Cardiac fibroblast (primary cell): Measurements from ENCODE around the gene KCNQ1.

Experiments
- DNase-seq, 2 donors: peaks; one replicate each; pipeline versions ENCODE4 v3.0.0 to v3.0.0-alpha.2; 2010; ENCODE audit warnings: low read depth in 2 of 2
- H3K4me3 ChIP-seq, 2 donors: replicated peaks in 1 of 2; 1 replicate in 1 of 2; 2 replicates in 1 of 2; pipeline ENCODE4 v1.5.1; 2011; ENCODE audit warnings: low read depth in 2 of 2, low read length in 2 of 2, mild to moderate bottlenecking in 2 of 2, moderate library complexity in 1 of 2
- CTCF ChIP-seq: IDR thresholded peaks from one replicate; pipeline ENCODE4 v1.5.1; 2011; ENCODE audit warnings: low read depth, mild to moderate bottlenecking, low read length, inconsistent platforms

The KCNQ1 gene

DNA sequence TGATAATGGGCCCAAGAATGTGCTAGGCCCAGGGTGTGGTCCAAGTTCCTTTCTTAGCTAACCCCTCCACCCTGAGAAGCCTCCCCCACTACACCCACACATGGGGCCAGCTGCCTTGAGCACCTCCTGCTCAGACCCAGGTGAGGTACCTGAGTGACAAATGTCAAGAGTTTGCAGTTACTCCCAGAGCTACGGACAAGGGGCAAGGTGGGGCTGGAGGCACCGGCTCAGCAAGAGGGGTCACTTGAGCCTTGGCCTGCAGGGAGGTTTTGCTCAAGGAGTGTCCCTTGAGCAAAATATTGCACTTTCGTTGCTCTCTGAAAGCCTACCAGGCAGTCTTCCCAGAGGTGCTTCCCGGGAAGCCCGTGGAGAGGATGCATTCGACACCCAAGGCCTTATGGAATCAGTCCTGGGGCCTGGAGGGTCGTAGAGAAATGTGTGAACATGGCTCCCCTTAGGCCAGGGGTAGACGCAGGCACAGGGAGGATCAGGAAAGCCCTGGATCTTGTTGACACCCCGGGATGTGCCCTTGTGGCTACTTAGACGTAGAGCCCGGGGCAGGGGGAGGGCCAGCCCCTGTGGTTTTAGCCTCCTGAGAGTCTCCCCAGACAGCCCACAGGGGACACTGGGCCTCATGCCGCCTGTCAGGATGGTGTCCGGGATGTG is 114.2 kb downstream of the KCNQ1 start:
- TF ChIP-seq CTCF = no peak
- no peak for DNase-seq
- no peak overlapping the region for H3K4me3 ChIP-seq

DNA sequence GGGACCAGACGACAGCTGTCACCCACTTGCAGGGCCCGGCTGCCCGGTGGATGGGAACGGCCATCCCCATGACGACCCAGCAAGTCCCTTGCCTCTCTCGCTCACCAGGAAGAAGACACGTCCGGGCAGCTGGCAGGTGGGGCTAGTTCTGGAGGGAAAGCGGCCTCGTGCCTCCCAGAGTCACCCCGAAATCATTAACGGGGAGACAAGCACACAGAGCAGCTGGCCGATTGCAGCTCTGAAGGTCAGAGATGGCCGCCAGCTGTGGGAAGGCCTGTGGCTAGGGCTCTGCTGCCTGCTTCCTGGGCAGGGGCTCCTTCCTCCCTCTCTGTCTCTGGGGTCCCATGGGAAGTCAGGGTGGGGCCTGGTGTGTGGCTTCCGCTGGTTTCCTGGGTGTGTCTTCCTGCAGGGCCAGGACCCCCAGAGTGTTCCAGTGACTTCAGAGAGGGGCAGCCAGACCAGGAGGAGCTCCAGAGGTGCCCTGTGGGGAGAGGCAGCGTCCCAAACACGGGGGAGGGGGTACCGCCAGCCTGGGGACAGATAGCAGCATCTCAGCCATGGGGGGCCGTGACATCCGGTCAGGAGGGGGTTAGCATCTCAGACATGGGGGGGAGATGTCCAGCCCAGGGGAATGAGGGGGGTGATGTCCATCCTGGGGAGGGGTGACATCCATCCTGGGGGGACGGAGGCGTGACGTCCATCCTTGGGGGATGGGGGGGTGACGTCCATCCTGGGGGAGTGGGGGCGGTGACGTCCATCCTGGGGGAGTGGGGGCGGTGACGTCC is 114.9 kb downstream of the KCNQ1 start:
- no peak for DNase-seq
- TF ChIP-seq CTCF = no peak
- no peak overlapping the region for H3K4me3 ChIP-seq

DNA sequence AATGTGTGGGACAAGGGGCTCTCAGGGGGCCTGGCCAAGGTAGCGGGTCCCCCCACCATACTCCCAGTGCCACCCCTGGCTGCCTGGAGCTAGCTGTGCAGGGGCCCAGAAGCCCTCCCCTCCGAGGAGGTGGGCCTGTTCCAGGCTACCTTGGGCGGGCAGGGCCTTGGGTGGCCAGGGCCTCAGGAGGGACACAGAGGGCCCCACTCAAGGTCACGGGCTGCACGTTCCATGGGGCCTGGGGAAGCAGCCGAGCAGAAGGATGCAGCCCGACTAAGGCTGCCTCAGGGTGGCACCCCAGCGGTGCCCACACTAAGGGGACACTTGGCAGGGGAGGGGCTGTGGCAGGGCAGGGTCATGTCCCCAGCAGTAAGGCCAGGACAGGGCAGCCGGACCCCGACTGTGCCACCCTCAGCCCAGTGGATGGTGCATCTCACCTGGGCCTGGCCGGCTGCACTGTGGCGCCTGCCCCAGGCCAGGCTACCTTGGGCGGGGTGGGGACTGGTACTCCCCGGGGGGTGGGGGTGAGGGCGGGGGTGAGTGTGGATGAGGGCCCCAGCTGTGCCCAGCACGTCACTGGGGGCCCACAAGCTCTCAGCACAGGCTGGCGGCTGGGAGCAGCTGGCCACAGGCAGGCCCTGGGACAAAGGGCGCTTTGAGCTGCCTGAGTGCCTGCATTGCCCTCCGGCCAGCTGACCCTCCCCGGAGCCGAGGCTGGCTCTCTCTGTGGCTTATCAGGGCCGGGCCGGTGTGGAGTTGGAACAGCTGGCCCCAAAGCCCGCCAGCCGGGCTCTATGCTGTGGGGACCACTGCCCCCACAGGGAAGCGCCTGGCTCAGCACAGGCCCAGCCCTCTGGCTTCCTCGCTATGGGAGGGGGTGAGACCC is 117.1 kb downstream of the KCNQ1 start:
- DNase-seq = no peak
- no peak for TF ChIP-seq CTCF
- no peak overlapping the region for H3K4me3 ChIP-seq

DNA sequence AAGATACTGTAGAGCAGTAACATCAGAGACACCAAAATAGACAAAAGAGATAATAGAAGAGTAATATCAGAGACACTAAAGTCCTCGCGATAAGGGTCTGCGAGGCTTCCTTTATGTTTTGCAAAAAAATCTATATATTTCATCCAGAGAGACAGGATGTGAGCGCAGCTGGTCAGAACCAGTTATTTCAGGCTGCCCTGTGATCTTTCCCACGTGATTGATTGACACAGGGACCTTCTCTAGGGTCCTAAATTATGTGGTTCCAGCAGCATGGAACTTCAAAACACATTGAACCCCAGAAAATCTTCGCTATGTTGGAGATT is 118.0 kb downstream of the KCNQ1 start:
- TF ChIP-seq CTCF = no peak
- H3K4me3 ChIP-seq = no peak overlapping the region
- DNase-seq = no peak

DNA sequence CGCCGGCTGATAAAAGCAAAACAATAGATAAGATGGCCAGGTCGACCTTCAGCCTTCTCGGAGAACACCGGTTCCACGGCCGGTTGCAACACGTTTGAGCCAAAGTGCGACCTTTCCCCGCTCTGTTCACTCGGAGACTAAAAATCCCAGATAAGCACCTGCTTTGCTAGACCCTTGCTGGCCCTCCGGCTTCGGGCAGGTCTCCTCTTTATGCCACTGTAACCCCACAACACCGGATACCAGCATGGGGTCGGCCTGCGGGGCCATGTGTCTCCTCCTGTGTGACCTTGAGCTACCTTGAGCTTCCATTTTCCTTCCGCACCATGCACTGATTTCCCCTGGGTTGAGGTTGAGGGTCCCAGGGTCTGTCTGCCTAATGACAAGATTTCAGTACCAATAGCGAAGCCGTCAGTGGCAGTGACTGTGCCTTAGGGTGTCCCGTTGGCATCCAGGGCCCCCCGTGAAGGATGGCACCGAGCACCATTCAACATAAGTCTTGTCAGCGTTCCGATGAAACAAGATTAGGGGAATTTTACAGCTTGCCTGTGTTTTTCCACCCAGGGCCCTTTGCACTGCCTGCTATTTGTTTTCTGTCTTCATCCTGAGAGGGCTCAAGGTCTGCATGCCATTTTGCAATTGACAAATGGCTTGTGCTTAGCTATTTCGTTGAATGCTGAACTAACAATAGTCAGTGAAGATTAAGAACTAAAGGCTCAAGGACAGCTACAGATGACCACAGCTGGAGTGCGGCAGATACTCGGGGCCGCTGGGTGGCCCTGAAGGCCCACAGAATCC is 118.6 kb downstream of the KCNQ1 start:
- TF ChIP-seq CTCF = no peak
- H3K4me3 ChIP-seq = no peak overlapping the region
- no peak for DNase-seq

GRCh38 chr11:2564008-2564530 is 119.3 kb downstream of the KCNQ1 start:
- TF ChIP-seq CTCF = no peak
- no peak overlapping the region for H3K4me3 ChIP-seq
- no peak for DNase-seq
